Mesodermal cell (in vitro differentiated cells): ENCODE results near the gene RPL10A.

Source experiments
- H3K27ac ChIP-seq: 2 replicates; pipeline ENCODE4 v1.7.0; 2013; ENCODE audit warnings: mild to moderate bottlenecking, low read depth, low read length, moderate library complexity; ENCODE audit not compliant: severe bottlenecking
- H3K36me3 ChIP-seq: 2 replicates; pipeline ENCODE4 v1.7.1; 2013; ENCODE audit warnings: mild to moderate bottlenecking, low read length, moderate library complexity; ENCODE audit not compliant: control insufficient read depth, insufficient read depth
- H3K4me1 ChIP-seq: one replicate; pipeline ENCODE4 v1.7.1; 2013; ENCODE audit warnings: mild to moderate bottlenecking, low read length; ENCODE audit not compliant: insufficient read depth, control insufficient read depth, poor library complexity, severe bottlenecking
- H3K4me3 ChIP-seq: 2 replicates; pipeline ENCODE4 v1.7.0; 2013; ENCODE audit warnings: low read length, control low read depth, mild to moderate bottlenecking; ENCODE audit not compliant: insufficient read depth, poor library complexity, severe bottlenecking; ENCODE audit errors: extremely low read depth
- H3K9me3 ChIP-seq: 2 replicates; pipeline ENCODE4 v1.7.1; 2013; ENCODE audit warnings: mild to moderate bottlenecking, low read length, moderate library complexity; ENCODE audit not compliant: control insufficient read depth
- WGBS, 2 experiments: methylation state at CpG; one replicate each; pipeline ENCODE4 v1.1.5; 2013; ENCODE audit warnings: missing lambda C conversion rate in 2 of 2; ENCODE audit not compliant: insufficient coverage in 2 of 2; 5-methylcytosine and 5-hydroxymethylcytosine counted together

RPL10A gene

DNA sequence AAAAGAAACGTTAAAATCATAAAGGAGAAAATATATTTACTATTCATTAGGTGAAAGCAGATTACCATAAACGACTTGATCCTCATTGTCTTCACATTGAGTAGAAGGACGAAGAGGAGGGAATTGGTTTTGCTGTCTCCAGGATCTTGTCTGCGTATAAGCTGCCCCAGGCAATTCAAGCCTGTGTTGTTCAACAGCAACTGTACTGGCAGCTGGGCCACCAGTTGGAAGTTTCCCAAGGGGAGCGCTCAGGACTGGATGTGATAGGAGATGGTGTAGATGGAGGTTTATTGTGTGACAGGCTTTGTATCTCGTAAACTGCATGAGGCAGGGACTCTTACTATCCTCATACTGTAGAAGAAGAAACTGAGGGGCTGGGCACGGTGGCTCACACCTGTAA, 20.0 kb upstream of the RPL10A start:
- Histone ChIP-seq H3K4me3 (no peak overlapping the region), H3K36me3 (no peaks in the 10 kb centered on the region), H3K9me3 (no peaks in the 10 kb centered on the region), H3K4me1 (peaks cover under 1% of the 10 kb centered on the region), H3K27ac (no peak overlapping the region)
- 77 to 89% methylated on average over 3 of the region's 7 CpGs for WGBS, 2 experiments

DNA sequence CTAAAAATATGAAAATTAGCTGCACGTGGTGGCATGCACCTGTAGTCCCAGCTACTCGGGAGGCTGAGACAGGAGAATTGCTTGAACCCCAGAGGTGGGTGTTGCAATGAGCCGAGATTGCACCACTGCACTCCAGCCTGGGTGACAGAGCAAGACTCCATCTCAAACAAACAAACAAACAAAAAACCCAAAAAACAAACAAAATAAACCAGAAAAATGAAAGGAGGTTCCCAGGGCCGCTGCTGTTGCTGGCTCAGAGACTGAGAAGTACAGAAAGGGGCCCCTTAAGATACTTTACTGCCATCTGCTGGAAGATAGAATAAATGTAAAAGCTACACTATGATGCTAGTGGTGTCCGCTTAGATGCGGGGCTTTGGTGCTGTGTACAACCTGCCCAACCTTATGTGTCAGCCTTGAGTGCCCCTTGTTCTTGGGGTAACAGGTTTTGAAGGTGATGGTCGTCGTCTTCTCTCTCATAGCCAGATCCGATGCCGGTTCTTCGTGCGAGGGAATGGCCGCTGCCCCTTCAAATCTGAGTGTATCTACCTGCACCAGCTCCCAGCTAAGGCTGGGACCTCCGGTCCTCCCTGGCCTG, 18.8 kb upstream of the RPL10A start:
- peaks cover 11% of the 10 kb centered on the region for H3K4me1 ChIP-seq
- H3K4me3 ChIP-seq, result no peak overlapping the region
- H3K9me3 ChIP-seq, result no peaks in the 10 kb centered on the region
- WGBS, 2 experiments, result 36 to 46% methylated on average over 8 to 12 of the region's 14 CpGs
- H3K27ac ChIP-seq, result no peak overlapping the region
- no peaks in the 10 kb centered on the region for H3K36me3 ChIP-seq

DNA sequence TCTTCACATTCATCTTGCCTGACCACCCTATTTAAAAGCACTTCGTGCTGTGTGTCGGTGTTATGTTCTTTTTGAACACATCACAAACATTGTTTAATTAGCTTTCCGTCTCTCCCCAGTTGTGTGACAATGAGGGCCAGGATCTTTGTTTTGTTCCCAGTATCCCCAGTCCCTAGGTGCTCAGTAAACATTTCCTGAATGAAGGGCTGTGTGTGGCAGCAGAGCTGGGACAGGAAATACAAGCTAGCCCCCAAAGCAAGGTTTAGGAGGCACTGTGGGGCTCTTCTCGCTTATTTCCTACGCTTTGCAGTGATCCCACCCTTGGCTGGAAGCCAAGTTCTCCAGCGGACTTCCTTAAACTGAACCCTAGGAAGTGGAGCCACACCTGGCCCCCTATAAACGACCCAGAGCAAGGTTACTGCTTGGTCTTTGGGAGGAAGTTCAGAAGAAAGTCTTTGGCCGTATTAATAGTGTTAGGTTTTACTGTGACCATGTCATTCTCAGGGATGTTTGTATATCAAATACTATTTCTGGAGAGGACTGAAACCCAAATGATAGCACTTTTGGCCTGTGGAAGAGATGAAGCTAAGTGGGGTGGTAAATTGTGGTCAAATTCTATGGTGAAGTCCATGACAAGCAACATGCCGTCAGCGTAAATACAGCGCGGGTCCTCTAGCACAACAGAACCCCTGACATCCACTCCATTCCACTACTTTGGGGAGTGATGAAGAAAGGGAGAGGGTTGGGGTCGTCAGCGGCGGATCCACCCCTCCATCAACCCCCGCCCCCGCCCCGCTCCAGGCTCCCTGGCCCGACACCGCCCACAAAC, 16.6 kb upstream of the RPL10A start:
- Histone ChIP-seq H3K9me3 (no peaks in the 10 kb centered on the region), H3K36me3 (peaks cover 10% of the 10 kb centered on the region), H3K4me1 (peaks cover 12% of the 10 kb centered on the region), H3K27ac (no peak overlapping the region), H3K4me3 (peak overlapping the region; percentile 58)
- WGBS, 2 experiments, result 71 to 80% methylated on average over 7 to 8 of the region's 20 CpGs

DNA sequence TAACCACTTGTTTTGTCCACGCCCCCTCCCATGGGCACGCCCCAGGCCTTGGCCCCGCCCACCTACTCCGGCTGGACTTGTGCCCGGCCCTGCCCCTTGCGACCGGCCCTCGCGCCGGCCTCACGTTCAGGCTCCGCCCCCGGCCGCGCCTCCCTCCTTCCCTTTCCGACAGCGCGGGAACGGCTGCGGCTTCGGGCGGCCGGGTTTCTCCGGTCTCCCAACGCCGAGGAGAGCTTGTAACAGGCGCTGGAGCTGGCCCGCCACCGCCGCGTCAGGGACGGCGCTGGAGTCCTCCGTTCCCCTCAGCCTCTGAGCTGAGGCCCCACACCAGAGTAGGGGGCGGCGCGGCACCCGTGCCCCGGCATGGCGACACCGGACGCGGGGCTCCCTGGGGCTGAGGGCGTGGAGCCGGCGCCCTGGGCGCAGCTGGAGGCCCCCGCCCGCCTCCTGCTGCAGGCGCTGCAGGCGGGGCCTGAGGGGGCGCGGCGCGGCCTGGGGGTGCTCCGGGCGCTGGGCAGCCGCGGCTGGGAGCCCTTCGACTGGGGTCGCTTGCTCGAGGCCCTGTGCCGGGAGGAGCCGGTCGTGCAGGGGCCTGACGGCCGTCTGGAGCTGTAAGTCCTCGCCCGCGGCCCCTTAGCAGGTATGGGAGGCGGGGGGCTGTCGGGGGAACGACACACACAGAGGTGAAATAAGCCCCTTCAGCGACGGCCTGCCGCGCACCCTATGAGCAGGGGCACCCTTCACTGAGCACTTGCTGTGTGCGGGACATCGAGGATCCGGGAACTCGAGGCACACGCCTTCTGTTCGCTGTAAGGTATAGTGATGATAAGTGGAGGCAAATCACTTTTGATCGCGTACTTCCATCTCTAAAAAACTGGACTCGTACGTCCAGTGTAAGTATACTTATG, 15.8 kb upstream of the RPL10A start, which contains the start of gene FANCE:
Gene FANCE, plus strand, starts transcription at position 156 of the 908 bp plus-strand sequence. Its CDS starts 208 bp downstream, at position 364.
- Histone ChIP-seq H3K36me3 (peaks cover 12% of the 10 kb centered on the region), H3K4me1 (peaks cover 12% of the 10 kb centered on the region), H3K9me3 (no peaks in the 10 kb centered on the region), H3K27ac (peak within 1 kb of the TSS; percentile 36), H3K4me3 (peak within 1 kb of the TSS; percentile 58)
- 1 to 2% methylated on average over 57 to 69 of the region's 87 CpGs for WGBS, 2 experiments

- Histone ChIP-seq H3K4me1 (peaks cover 12% of the 10 kb centered on the region), H3K4me3 (peak overlapping the region; percentile 58), H3K27ac (no peak overlapping the region), H3K9me3 (no peaks in the 10 kb centered on the region), H3K36me3 (peaks cover 16% of the 10 kb centered on the region)
- 58% methylated on average over 2 of the region's 3 CpGs; no CpG with 5 or more reads in 1 of the 2 experiments for WGBS, 2 experiments
Observed at GRCh38 chr6:35453236-35453635, 15.0 kb upstream of the RPL10A start.

- H3K9me3 ChIP-seq, result no peaks in the 10 kb centered on the region
- H3K4me3 ChIP-seq, result no peak overlapping the region
- H3K27ac ChIP-seq, result no peak overlapping the region
- peaks cover 28% of the 10 kb centered on the region for H3K36me3 ChIP-seq
- H3K4me1 ChIP-seq, result peaks cover 12% of the 10 kb centered on the region
- 88 to 96% methylated on average over 5 to 6 of the region's 9 CpGs for WGBS, 2 experiments
Observed at GRCh38 chr6:35454391-35455110, 13.7 kb upstream of the RPL10A start.

DNA sequence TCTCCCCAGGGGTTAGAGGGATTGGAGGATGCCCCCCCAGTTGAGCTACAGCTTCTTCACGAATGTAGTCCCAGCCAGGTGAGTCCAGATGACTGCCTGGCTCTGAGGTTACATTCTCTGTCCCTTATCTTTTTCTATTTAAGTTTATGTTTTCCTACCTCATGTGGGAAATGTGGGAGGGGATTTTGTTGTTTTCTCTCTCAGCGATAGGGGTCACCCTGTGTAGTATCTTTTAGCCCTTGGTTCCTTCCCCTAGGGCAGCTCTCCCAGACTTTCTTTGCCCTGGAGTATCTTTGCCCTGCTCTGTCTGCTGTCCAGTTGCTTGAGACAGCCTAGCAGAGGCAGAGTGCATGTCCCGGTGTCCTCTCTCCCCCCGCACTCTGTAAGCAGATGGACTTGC, 10.3 kb upstream of the RPL10A start:
- WGBS, 2 experiments, result 97 to 100% methylated on average over 3 of the region's 4 CpGs
- Histone ChIP-seq H3K9me3 (no peaks in the 10 kb centered on the region), H3K4me3 (no peak overlapping the region), H3K36me3 (peaks cover 51% of the 10 kb centered on the region), H3K27ac (no peak overlapping the region), H3K4me1 (peaks cover 12% of the 10 kb centered on the region)

DNA sequence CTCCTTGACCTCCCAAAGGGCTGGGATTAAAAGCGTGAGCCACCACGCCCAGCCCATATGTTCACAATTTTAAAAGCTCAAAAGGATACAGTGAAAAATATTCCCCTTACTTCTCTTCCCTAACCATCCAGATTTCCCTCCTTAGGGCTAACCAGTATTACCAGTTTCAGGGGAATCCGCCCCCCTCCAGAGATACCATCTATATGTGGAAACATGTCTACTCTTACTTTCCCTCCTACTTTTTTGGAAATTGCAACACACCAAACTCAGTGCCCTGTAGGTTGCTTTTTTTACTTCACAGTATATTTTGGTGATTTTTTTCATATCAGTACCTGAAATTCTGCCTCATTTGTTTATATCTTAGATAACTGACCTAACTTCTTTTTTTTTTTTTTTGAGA, 6.9 kb upstream of the RPL10A start:
- Histone ChIP-seq H3K9me3 (no peaks in the 10 kb centered on the region), H3K36me3 (peaks cover 62% of the 10 kb centered on the region), H3K4me3 (no peak overlapping the region), H3K27ac (no peak overlapping the region), H3K4me1 (no peaks in the 10 kb centered on the region)
- WGBS, 2 experiments, result 70 to 78% methylated on average over 3 of the region's 3 CpGs

DNA sequence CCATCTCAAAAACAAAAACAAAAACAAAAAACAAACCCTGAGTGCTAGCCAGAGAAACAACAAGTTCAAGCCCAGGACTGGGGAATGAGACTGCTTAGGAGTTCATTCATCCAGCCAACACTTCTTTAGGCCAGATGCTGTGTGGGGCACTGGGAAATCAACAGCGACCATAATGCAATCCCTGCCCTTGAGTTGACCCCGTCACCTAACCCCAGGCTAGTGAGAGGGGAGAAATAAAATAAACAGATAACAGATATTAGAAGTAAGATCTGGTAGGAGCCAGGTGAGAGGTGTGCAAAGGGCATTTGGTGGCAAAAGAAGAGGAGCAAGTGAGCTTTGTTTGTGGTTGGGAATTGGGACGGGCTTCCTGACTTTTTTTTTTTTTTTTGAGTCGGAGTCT, 4.9 kb upstream of the RPL10A start:
- peaks cover 62% of the 10 kb centered on the region for H3K36me3 ChIP-seq
- H3K4me3 ChIP-seq, result no peak overlapping the region
- 100% methylated on average over 2 to 3 of the region's 4 CpGs for WGBS, 2 experiments
- H3K9me3 ChIP-seq, result no peaks in the 10 kb centered on the region
- H3K27ac ChIP-seq, result no peak overlapping the region
- H3K4me1 ChIP-seq, result peaks cover 2% of the 10 kb centered on the region

GRCh38 chr6:35465646-35466045, 2.6 kb upstream of the RPL10A start:
- H3K27ac ChIP-seq, result no peak overlapping the region
- no peak overlapping the region for H3K4me3 ChIP-seq
- 100% methylated on average over 1 of the region's 1 CpG; no CpG with 5 or more reads in 1 of the 2 experiments for WGBS, 2 experiments
- no peaks in the 10 kb centered on the region for H3K9me3 ChIP-seq
- peaks cover 61% of the 10 kb centered on the region for H3K36me3 ChIP-seq
- H3K4me1 ChIP-seq, result peaks cover 5% of the 10 kb centered on the region
